ENCODE data around the gene CAMKMT. TPM values are rescaled to one million over a fixed set of nuclear protein-coding genes. Genes with fewer than 3 reads are reported as not detected.

The CAMKMT gene
- total RNA-seq, 1 experiment from 2014 or later: 17.4 TPM

DNA sequence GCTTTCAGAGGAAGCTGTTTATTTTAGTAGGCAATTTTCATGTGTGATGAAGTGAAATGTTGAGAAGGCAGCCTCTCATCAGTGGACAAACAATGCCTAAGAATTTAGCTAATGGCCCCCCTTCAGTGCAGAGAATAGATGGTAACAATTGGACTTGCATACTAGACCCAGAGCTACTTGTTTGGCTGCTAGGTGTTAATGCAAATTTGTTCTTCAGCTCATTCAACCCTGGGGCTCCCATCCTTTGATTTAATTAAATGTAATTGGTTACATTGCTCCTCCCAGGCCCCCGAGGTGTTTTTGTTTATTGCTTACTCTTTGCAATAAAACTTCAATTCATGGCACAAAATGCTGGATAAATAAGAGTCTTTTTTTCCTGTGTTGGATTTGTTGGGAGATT, 68.6 kb downstream of the CAMKMT start:
- no peaks in the 10 kb centered on the region for H3K9me3 ChIP-seq (ENCODE audit: control insufficient read depth, low read depth, low read length)
- DNase-seq: peak; percentile 33
- H3K27me3 ChIP-seq (ENCODE audit: insufficient read depth, low read length): no peaks in the 10 kb centered on the region
- peak overlapping the region; percentile 79 for H3K27ac ChIP-seq (ENCODE audit: insufficient read length, low read depth, low read length)
- H3K9me3 Mint-ChIP-seq: peaks cover 15 to 16% of the 10 kb centered on the region in 2 experiments; a peak in 4 of 5 replicates
- H4K91ac ChIP-seq (ENCODE audit: insufficient read length, low read depth, low read length): no peak overlapping the region
- H3K79me2 ChIP-seq (ENCODE audit: insufficient read depth, low read length): no peaks in the 10 kb centered on the region
- H4K5ac ChIP-seq (ENCODE audit: insufficient read length, low read depth, low read length): no peak overlapping the region
- no peak overlapping the region for H3K4me2 ChIP-seq (ENCODE audit: insufficient read depth, insufficient read length, low read length)
- no peak overlapping the region for H3K56ac ChIP-seq (ENCODE audit: insufficient read length, low read depth, low read length)
- no peak overlapping the region for H2AFZ ChIP-seq (ENCODE audit: low read length)
- H2BK120ac ChIP-seq (ENCODE audit: low read depth, low read length, poor library complexity, severe bottlenecking): no peak overlapping the region
- H3K79me1 ChIP-seq (ENCODE audit: insufficient read depth, low read depth, low read length, poor library complexity, severe bottlenecking): no peaks in the 10 kb centered on the region
- no peak overlapping the region for H3K9ac ChIP-seq (ENCODE audit: extremely low read depth, insufficient read length, low read length)
- no peaks in the 10 kb centered on the region for H3K23me2 ChIP-seq (ENCODE audit: insufficient read length, low read depth, low read length, poor library complexity, severe bottlenecking)
- H3K23ac ChIP-seq (ENCODE audit: insufficient read length, low read depth, low read length): no peak overlapping the region
- no peak overlapping the region for H4K8ac ChIP-seq (replicated peaks; ENCODE audit: insufficient read length, low read depth, low read length)
- no peaks in the 10 kb centered on the region for H3K27me3 Mint-ChIP-seq (ENCODE audit: low read depth)
- TF ChIP-seq, protein P1, sequence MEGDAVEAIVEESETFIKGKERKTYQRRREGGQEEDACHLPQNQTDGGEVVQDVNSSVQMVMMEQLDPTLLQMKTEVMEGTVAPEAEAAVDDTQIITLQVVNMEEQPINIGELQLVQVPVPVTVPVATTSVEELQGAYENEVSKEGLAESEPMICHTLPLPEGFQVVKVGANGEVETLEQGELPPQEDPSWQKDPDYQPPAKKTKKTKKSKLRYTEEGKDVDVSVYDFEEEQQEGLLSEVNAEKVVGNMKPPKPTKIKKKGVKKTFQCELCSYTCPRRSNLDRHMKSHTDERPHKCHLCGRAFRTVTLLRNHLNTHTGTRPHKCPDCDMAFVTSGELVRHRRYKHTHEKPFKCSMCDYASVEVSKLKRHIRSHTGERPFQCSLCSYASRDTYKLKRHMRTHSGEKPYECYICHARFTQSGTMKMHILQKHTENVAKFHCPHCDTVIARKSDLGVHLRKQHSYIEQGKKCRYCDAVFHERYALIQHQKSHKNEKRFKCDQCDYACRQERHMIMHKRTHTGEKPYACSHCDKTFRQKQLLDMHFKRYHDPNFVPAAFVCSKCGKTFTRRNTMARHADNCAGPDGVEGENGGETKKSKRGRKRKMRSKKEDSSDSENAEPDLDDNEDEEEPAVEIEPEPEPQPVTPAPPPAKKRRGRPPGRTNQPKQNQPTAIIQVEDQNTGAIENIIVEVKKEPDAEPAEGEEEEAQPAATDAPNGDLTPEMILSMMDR (conservative IDR thresholded peaks at IDR 0.05): no peak
- H3K18ac ChIP-seq (ENCODE audit: insufficient read length, low read depth, low read length): no peak overlapping the region
- H3K27ac Mint-ChIP-seq: peak overlapping the region; percentile 2 to 98 (median 96); a peak in 6 of 7 replicates
- no CpG with 5 or more reads among the region's 1 CpG for WGBS (ENCODE audit: extremely low coverage, insufficient read length, low lambda C conversion rate)
- H2BK12ac ChIP-seq (ENCODE audit: insufficient read length, low read depth, low read length): no peak overlapping the region
- H3K36me3 Mint-ChIP-seq (ENCODE audit: insufficient read depth in 1 of 3, low read depth in 3 of 3): peaks cover 12 to 25% (median 13%) of the 10 kb centered on the region in 3 experiments
- H2BK15ac ChIP-seq (ENCODE audit: low read depth, low read length): no peak overlapping the region
- no peak overlapping the region for H2AK5ac ChIP-seq (ENCODE audit: insufficient read length, low read length)
- H4K20me1 ChIP-seq (ENCODE audit: control insufficient read depth, insufficient read depth, insufficient read length): no peaks in the 10 kb centered on the region
- H2BK5ac ChIP-seq (ENCODE audit: insufficient read length, low read length): no peak overlapping the region
- no peak overlapping the region for H2BK20ac ChIP-seq (ENCODE audit: low read depth, low read length, poor library complexity, severe bottlenecking)
- no peak overlapping the region for H3K4ac ChIP-seq (ENCODE audit: low read depth, low read length)
- H3K4me1 Mint-ChIP-seq: peaks cover 63% of the 10 kb centered on the region in 2 experiments
- peak overlapping the region; percentile 2 to 55; a peak in 1 of 5 replicates for H3K4me3 Mint-ChIP-seq
- H3T11ph ChIP-seq (ENCODE audit: low read length): no peak overlapping the region
- H3K14ac ChIP-seq (ENCODE audit: insufficient read depth, low read length): no peak overlapping the region
- H3K4me1 ChIP-seq (ENCODE audit: insufficient read depth, low read length): peaks cover 11% of the 10 kb centered on the region

All from H9 (cell line).